Testis (tissue), 3 donors: Measurements from ENCODE around the gene HYAL3. TPM values are rescaled to one million over a fixed set of nuclear protein-coding genes. Genes with fewer than 3 reads are reported as not detected.
A peak's percentile ranks its signal among the peaks of the same experiment; 100 is the strongest.

ENCODE experiments used
- DNase-seq: peaks from one replicate; pipeline ENCODE4 v3.0.0-alpha.2; 2019
- H3K27ac ChIP-seq, 2 donors: fragments of 200-600 bp; sonication (generic); one replicate each; pipeline ENCODE4 v1.5.1; 2019
- H3K27me3 ChIP-seq: fragments of 200-600 bp; sonication (generic); one replicate; pipeline ENCODE4 v1.5.1; 2019
- H3K36me3 ChIP-seq: fragments of 200-600 bp; sonication (generic); one replicate; pipeline ENCODE4 v1.5.1; 2017; ENCODE audit warnings: low read depth; ENCODE audit errors: missing control alignments
- H3K4me1 ChIP-seq: fragments of 200-600 bp; sonication (generic); one replicate; pipeline ENCODE4 v1.5.1; 2019
- H3K4me3 ChIP-seq, 2 donors: fragments of 200-600 bp; sonication (generic); one replicate each; pipeline ENCODE4 v1.5.1; 2017 to 2019
- H3K9me3 ChIP-seq: fragments of 200-600 bp; sonication (generic); one replicate; pipeline ENCODE4 v1.5.1; 2017
- CTCF ChIP-seq, 3 experiments: fragments of 450-650 bp in 2 of 3; fragments of 200-600 bp in 1 of 3; sonication (generic) in 1 of 3; IDR thresholded peaks; one replicate each; pipeline ENCODE4 v1.5.1; 2016 to 2019; ENCODE audit warnings: antibody characterized with exemption in 3 of 3, mild to moderate bottlenecking in 2 of 3, moderate library complexity in 1 of 3
- POLR2A ChIP-seq: fragments of 450-650 bp; IDR thresholded peaks from one replicate; pipeline ENCODE4 v1.6.1; 2017; ENCODE audit warnings: antibody characterized with exemption, mild to moderate bottlenecking, moderate library complexity
- WGBS, 2 donors: methylation state at CpG; one replicate each; pipeline ENCODE4 v1.1.5; 2018; 5-methylcytosine and 5-hydroxymethylcytosine counted together
- intact Hi-C: fragments of 100-400 bp; cut with DNase I; formaldehyde crosslinking; loops from one replicate; pipeline ENCODE4 v1.15.1; 2023; ENCODE audit warnings: low total_unique reads
- polyA plus RNA-seq: library from polyadenylated mRNA; stranded (reverse); fragments of 350-450 nt; fragmentation: Illumina TruSeq; extraction: RNeasy Lipid Tissue Mini Kit (QIAGEN cat#74804); gene quantifications from one replicate; pipeline ENCODE4 v1.2.3, GENCODE V29; 2014; ENCODE audit warnings: low read depth, low replicate concordance; ENCODE audit not compliant: insufficient read depth
- total RNA-seq, 2 donors: library from RNA; depleted of rRNA; stranded (reverse); fragments of >200 nt; gene quantifications; one replicate each; pipeline ENCODE4 v1.2.3, GENCODE V29; 2016

Gene HYAL3
- total and polyA plus RNA-seq, 3 donors from 2014 or later: 13.8 to 27.9 (median 25.2) TPM

- 2 to 3% methylated on average over 8 to 15 of the region's 31 CpGs for WGBS, 2 donors
- intact Hi-C loops: no loop called here
- H3K36me3 ChIP-seq: no peaks in the 10 kb centered on the region
- no peak for DNase-seq
- H3K27me3 ChIP-seq: no peaks in the 10 kb centered on the region
- H3K4me3 ChIP-seq: peak overlapping the region; percentile 74 to 91
- H3K4me1 ChIP-seq: peaks cover 41% of the 10 kb centered on the region
- TF ChIP-seq POLR2A: no peak
- TF ChIP-seq CTCF (IDR thresholded peaks at IDR 0.05): no peak
- H3K9me3 ChIP-seq: no peaks in the 10 kb centered on the region
- peak overlapping the region; percentile 87 to 97 for H3K27ac ChIP-seq
These were observed 37.4 kb upstream of the HYAL3 start for GRCh38 chr3:50336452-50337174.

- no peaks in the 10 kb centered on the region for H3K27me3 ChIP-seq
- no peak for DNase-seq
- intact Hi-C loops: no loop called here
- TF ChIP-seq POLR2A: no peak
- TF ChIP-seq CTCF (IDR thresholded peaks at IDR 0.05): no peak
- 72% methylated on average over 5 of the region's 5 CpGs for WGBS, 2 donors
- no peak overlapping the region for H3K4me3 ChIP-seq
- peak overlapping the region in 1 of 2 donors; percentile 74 for H3K27ac ChIP-seq
- peaks cover 35% of the 10 kb centered on the region for H3K4me1 ChIP-seq
- H3K36me3 ChIP-seq: no peaks in the 10 kb centered on the region
- H3K9me3 ChIP-seq: no peaks in the 10 kb centered on the region
These were observed 35.3 kb upstream of the HYAL3 start for GRCh38 chr3:50334339-50335075.

- no peak for DNase-seq
- Histone ChIP-seq H3K27me3 (no peaks in the 10 kb centered on the region), H3K27ac (peak overlapping the region in 1 of 2 donors; percentile 74), H3K9me3 (no peaks in the 10 kb centered on the region), H3K4me3 (no peak overlapping the region), H3K4me1 (peaks cover 35% of the 10 kb centered on the region), H3K36me3 (no peaks in the 10 kb centered on the region)
- WGBS, 2 donors: 62 to 73% methylated on average over 12 of the region's 12 CpGs
- TF ChIP-seq CTCF (IDR thresholded peaks at IDR 0.05) (no peak), POLR2A (no peak)
- intact Hi-C loops: no loop called here
These were observed 34.6 kb upstream of the HYAL3 start for GRCh38 chr3:50333744-50334328.

- TF ChIP-seq CTCF (IDR thresholded peaks at IDR 0.05) (no peak), POLR2A (no peak)
- no peaks in the 10 kb centered on the region for H3K36me3 ChIP-seq
- H3K27me3 ChIP-seq: no peaks in the 10 kb centered on the region
- intact Hi-C loops: no loop called here
- no peak for DNase-seq
- peaks cover 42% of the 10 kb centered on the region for H3K4me1 ChIP-seq
- no peak overlapping the region for H3K4me3 ChIP-seq
- H3K9me3 ChIP-seq: no peaks in the 10 kb centered on the region
- 94 to 96% methylated on average over 15 to 19 of the region's 19 CpGs for WGBS, 2 donors
- no peak overlapping the region for H3K27ac ChIP-seq
These were observed 32.2 kb upstream of the HYAL3 start for GRCh38 chr3:50331364-50331907.
